Choroid plexus epithelial cell (primary cell): ENCODE measurements around the gene GANC.

Experiments used
- DNase-seq: peaks from one replicate; pipeline ENCODE4 v3.0.0-alpha.2; 2010; ENCODE audit warnings: low read depth
- H3K4me3 ChIP-seq: 2 replicates; pipeline ENCODE4 v1.5.1; 2011; ENCODE audit warnings: low read depth, mild to moderate bottlenecking, control low read depth, low read length, moderate library complexity
- TF ChIP-seq, protein P1 (sequence below): conservative IDR thresholded peaks from 2 replicates; pipeline ENCODE4 v1.5.1; 2011; ENCODE audit warnings: low read depth, mild to moderate bottlenecking, control low read depth, inconsistent platforms, low read length, moderate library complexity

GANC gene

GRCh38 chr15:42239528-42240182, 33.3 kb upstream of the GANC start:
- H3K4me3 ChIP-seq: no peak overlapping the region
- TF ChIP-seq, protein P1, sequence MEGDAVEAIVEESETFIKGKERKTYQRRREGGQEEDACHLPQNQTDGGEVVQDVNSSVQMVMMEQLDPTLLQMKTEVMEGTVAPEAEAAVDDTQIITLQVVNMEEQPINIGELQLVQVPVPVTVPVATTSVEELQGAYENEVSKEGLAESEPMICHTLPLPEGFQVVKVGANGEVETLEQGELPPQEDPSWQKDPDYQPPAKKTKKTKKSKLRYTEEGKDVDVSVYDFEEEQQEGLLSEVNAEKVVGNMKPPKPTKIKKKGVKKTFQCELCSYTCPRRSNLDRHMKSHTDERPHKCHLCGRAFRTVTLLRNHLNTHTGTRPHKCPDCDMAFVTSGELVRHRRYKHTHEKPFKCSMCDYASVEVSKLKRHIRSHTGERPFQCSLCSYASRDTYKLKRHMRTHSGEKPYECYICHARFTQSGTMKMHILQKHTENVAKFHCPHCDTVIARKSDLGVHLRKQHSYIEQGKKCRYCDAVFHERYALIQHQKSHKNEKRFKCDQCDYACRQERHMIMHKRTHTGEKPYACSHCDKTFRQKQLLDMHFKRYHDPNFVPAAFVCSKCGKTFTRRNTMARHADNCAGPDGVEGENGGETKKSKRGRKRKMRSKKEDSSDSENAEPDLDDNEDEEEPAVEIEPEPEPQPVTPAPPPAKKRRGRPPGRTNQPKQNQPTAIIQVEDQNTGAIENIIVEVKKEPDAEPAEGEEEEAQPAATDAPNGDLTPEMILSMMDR: no peak
- DNase-seq: peak; percentile 46

- TF ChIP-seq, protein P1: no peak
- DNase-seq: no peak
- H3K4me3 ChIP-seq: no peak overlapping the region
These were observed 32.2 kb upstream of the GANC start for GRCh38 chr15:42240823-42241222.

- H3K4me3 ChIP-seq: no peak overlapping the region
- TF ChIP-seq, protein P1: no peak
These were observed 19.7 kb upstream of the GANC start for GRCh38 chr15:42253300-42253699.

GRCh38 chr15:42264795-42265194, 8.2 kb upstream of the GANC start:
- no peak for DNase-seq
- TF ChIP-seq, protein P1: no peak
- no peak overlapping the region for H3K4me3 ChIP-seq

More at GRCh38 chr15:42253300-42253699, 19.7 kb upstream of the GANC start:
- no peak for DNase-seq

GRCh38 chr15:42267286-42267685, 5.7 kb upstream of the GANC start:
- TF ChIP-seq, protein P1: no peak

GRCh38 chr15:42270551-42270950, 2.5 kb upstream of the GANC start:
- TF ChIP-seq, protein P1: no peak
- no peak for DNase-seq
- no peak overlapping the region for H3K4me3 ChIP-seq

More at GRCh38 chr15:42267286-42267685, 5.7 kb upstream of the GANC start:
- H3K4me3 ChIP-seq: no peak overlapping the region
- no peak for DNase-seq

GRCh38 chr15:42270996-42271395, 2.0 kb upstream of the GANC start:
- DNase-seq: no peak
- no peak overlapping the region for H3K4me3 ChIP-seq
- TF ChIP-seq, protein P1: no peak
